Measurements from ENCODE around the gene PPP1R18. TPM values are rescaled to one million over a fixed set of nuclear protein-coding genes. Genes with fewer than 3 reads are reported as not detected.

The PPP1R18 gene
- total and polyA plus RNA-seq, 4 donors = 28.2 to 155 (median 66.6) TPM

- Histone ChIP-seq H3K9ac (ENCODE audit: insufficient read depth in 1 of 2, low read length in 2 of 2) (no peak overlapping the region), H3K27me3 (ENCODE audit: control insufficient read depth in 3 of 3, insufficient read depth in 3 of 3, low read length in 2 of 3) (no peaks in the 10 kb centered on the region), H3K4me1 (ENCODE audit: control insufficient read depth in 5 of 5, insufficient read depth in 5 of 5, low read length in 5 of 5) (peaks cover 0 to 8% (median 0%) of the 10 kb centered on the region in 5 donors), H3K36me3 (ENCODE audit: control insufficient read depth in 4 of 4, insufficient read depth in 4 of 4, low read length in 4 of 4) (peaks cover 27 to 48% (median 30%) of the 10 kb centered on the region in 4 donors), H3K9me3 (ENCODE audit: control insufficient read depth in 4 of 4, insufficient read depth in 3 of 4, low read length in 3 of 4) (no peaks in the 10 kb centered on the region), H3K4me3 (no peak overlapping the region), H3K27ac (ENCODE audit: low read depth in 1 of 2, low read length in 1 of 2) (no peak overlapping the region)
- DNase-seq (no peak), ATAC-seq (ENCODE audit: insufficient read depth, low FRiP score) (no peak)
- TF ChIP-seq CTCF (IDR thresholded peaks at IDR 0.05; ENCODE audit: control extremely low read depth, extremely low read depth) = no peak
- 86% methylated on average over 7 of the region's 7 CpGs for WGBS, 2 donors
These were observed 26.0 kb upstream of the PPP1R18 start for GRCh38 chr6:30712441-30712945.

- Histone ChIP-seq H3K9ac (ENCODE audit: insufficient read depth in 1 of 2, low read length in 2 of 2) (no peak overlapping the region), H3K27me3 (ENCODE audit: control insufficient read depth in 3 of 3, insufficient read depth in 3 of 3, low read length in 2 of 3) (no peaks in the 10 kb centered on the region), H3K4me1 (ENCODE audit: control insufficient read depth in 5 of 5, insufficient read depth in 5 of 5, low read length in 5 of 5) (peaks cover 0 to 7% (median 0%) of the 10 kb centered on the region in 5 donors), H3K9me3 (ENCODE audit: control insufficient read depth in 4 of 4, insufficient read depth in 3 of 4, low read length in 3 of 4) (no peaks in the 10 kb centered on the region), H3K4me3 (no peak overlapping the region), H3K36me3 (ENCODE audit: control insufficient read depth in 4 of 4, insufficient read depth in 4 of 4, low read length in 4 of 4) (peaks cover 27 to 52% (median 33%) of the 10 kb centered on the region in 4 donors), H3K27ac (ENCODE audit: low read depth in 1 of 2, low read length in 1 of 2) (no peak overlapping the region)
- DNase-seq (no peak), ATAC-seq (ENCODE audit: insufficient read depth, low FRiP score) (no peak)
- WGBS, 2 donors = 72 to 93% methylated on average over 1 of the region's 1 CpG
- TF ChIP-seq CTCF (IDR thresholded peaks at IDR 0.05; ENCODE audit: control extremely low read depth, extremely low read depth) = no peak
These were observed 25.4 kb upstream of the PPP1R18 start for GRCh38 chr6:30711758-30712380.

- ATAC-seq (ENCODE audit: insufficient read depth, low FRiP score) = no peak
- H3K4me3 ChIP-seq = no peak overlapping the region
- peaks cover 27 to 45% (median 38%) of the 10 kb centered on the region in 4 donors for H3K36me3 ChIP-seq (ENCODE audit: control insufficient read depth in 4 of 4, insufficient read depth in 4 of 4, low read length in 4 of 4)
- no peak overlapping the region for H3K27ac ChIP-seq (ENCODE audit: low read depth in 1 of 2, low read length in 1 of 2)
- no peak for TF ChIP-seq CTCF (IDR thresholded peaks at IDR 0.05; ENCODE audit: control extremely low read depth, extremely low read depth)
- no peak for DNase-seq
- no peaks in the 10 kb centered on the region for H3K27me3 ChIP-seq (ENCODE audit: control insufficient read depth in 3 of 3, insufficient read depth in 3 of 3, low read length in 2 of 3)
- no peaks in the 10 kb centered on the region for H3K4me1 ChIP-seq (ENCODE audit: control insufficient read depth in 5 of 5, insufficient read depth in 5 of 5, low read length in 5 of 5)
- WGBS, 2 donors = 98 to 99% methylated on average over 2 of the region's 2 CpGs
- no peaks in the 10 kb centered on the region for H3K9me3 ChIP-seq (ENCODE audit: control insufficient read depth in 4 of 4, insufficient read depth in 3 of 4, low read length in 3 of 4)
- no peak overlapping the region for H3K9ac ChIP-seq (ENCODE audit: insufficient read depth in 1 of 2, low read length in 2 of 2)
These were observed 22.8 kb upstream of the PPP1R18 start for GRCh38 chr6:30709101-30709868.

All from lung (tissue), 12 donors.